Measurements from ENCODE around the gene BOC.

GRCh38 chr3:113261626-113262303, 50.4 kb downstream of the BOC start:
- TF ChIP-seq CTCF (IDR thresholded peaks at IDR 0.05; ENCODE audit: insufficient read depth, low read length), result no peak
- TF ChIP-seq GABPA (IDR thresholded peaks at IDR 0.05; ENCODE audit: low read depth), result no peak
- TF ChIP-seq POLR2AphosphoS5 (IDR thresholded peaks at IDR 0.05; ENCODE audit: low read depth), result no peak
- TF ChIP-seq REST (IDR thresholded peaks at IDR 0.05; ENCODE audit: insufficient replicate concordance, low read depth), result no peak

Data from HL-60 (cell line).